Activated T-cell treated with anti-CD3 and anti-CD28 coated beads for 24 hours (primary cell): ENCODE results near the gene IRF7.
"Not testable (repeated sequence)": the region's sequence is repeated elsewhere in the genome, so short reads cannot be mapped to it uniquely, and the experiment has no call there.

Experiments used
- DNase-seq: peaks from one replicate; pipeline ENCODE4 v3.0.0-alpha.2; 2020; ENCODE audit warnings: low read depth

Gene IRF7

DNA sequence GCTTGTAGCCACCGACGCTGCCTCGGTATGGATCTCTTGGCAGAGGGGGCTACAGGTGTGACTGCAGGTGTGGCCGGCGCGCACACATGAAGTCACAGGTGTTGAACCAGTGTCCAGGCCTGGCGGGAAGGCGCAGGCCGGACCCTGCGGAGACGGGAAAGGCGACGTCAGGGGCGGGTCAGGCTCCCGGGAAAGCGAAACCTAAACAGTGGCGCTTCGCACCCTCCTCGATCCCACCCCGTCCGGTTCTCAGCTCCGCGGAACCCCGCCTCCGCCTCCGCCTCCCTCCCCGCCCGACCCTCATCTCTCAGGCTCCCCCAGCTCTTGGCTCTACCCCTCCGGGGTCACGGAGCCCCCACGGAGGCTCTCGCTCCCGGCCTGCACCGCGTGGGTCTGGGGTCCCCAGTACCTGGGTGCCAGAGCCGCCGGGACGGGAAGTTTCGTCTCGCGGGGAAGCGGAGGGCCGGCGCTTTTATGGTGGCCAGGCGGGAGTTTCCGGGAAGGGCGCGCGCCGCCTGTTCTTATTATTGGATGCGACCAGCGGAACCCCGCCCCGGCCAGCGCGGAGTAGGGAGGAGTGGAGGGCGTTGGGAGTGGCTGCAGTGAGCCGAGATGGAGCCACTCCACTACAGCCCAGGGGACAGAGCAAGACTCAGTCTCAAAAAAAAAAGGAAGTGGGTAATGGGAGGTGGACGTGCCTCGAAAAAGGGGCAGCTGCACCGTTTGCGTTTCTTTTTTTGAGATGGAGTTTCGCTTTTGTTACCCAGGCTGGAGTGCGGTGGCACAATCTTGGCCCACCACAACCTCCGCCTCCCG, at the start of gene IRF7:
IRF7 (minus strand) TSS at position 447 of the 816 bp plus-strand sequence. CDS start 586 bp downstream, outside the sequence.
- peak; percentile 73 for DNase-seq

DNA sequence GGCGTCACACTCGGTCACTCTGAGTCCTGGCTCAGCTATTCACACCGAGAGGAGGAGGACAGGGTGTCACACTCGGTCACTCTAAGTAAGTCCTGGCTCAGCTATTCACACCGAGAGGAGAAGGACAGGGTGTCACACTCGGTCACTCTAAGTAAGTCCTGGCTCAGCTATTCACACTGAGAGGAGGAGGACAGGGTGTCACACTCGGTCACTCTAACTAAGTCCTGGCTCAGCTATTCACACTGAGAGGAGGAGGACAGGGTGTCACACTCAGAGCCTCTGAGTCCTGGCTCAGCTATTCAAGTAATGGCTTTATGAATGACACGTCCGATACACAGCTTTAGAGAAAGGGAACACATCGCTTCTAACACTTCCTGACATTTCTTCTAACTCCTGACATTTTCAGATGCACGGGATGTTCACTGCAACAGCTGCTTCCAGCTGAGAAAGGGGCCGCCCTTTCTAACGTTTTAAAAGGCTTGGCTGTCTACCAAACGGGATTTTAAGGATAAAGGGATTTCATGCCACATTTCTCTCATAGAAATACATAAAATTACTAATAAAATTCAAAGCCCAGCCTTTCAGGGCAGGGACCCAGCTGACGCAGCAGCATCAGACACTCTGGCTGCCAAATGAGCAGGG, 49.4 kb upstream of the IRF7 start:
- no peak for DNase-seq

DNA sequence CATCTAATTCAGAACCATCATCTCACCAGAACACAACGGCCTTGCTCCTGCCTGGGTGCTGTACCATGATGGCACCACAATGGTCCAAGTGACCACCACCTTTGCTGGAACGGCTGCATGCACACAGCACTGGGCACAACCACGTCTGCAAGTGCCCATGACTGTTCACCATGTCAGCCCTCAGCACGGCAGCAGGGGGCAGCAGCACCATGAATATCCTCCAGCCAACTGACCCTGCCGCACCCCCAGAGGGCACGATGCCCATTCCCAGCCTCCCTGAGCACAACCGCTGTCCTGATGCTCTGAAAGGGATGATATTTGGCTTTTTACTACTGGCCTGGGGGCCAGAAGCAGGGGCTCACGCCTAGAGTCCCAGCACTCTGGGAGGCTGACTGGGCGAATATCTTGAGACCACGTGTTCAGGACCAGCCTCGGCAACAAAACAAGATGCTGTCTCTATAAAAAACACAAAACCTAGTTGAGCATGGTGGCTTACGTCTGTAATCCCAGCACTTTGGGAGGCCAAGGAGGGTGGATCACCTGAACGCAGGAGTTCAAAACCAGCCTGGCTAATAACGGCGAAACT, 47.0 kb upstream of the IRF7 start:
- no peak for DNase-seq

DNA sequence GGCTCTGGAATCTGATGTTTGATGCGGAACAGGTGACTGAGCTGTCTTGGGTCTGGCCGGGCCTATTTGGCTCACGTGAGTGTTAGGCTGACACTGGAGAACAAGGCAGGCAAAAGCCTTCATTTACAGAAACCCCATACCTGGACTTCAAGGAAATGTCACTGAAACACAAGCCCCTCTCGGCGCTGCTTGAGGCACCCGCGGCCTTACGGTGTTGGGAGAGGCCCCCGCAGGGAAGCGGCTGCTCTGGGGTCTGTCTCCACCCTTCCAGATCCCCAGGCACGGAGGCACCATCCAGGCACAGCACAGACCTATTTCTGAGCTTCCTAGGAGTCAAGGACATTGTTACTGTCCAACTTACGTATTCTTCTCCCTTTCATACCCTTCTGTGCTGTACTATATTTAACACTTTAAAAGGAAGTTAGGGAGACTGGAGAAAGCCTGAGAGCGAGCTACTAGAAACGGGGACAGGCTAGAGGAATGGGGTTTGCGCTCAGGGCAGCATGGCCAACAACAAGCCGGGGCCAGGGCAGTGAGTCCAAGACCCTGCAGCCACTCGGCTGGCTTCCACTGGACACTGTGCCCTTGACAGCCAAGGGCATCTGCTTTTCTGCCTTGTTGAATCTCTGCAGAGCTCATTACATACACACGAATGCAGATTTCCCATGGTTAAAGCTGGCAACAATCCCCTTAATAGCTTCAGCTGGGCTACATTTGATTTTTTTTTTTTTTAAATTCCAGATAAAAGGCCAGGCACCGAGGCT, 45.1 kb upstream of the IRF7 start:
- DNase-seq: no peak

DNA sequence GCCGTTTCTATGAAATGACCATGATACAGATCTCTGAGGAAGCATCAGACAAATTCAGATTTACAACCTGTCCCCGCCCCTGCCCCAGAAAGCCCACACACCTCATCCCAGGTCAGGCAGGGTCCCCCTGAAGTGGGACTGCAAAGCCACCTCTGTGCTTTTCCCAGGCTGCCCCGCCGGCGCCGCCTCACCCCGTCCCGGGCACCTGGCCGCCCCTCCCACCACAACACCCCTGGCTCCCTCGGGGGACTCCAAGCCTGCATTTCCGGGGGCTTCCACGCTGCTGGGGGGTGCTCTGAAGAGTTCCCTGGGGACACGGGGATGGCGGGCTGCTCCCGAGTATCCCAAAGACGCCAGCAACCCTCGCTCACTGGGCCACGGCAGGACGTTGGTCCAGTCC, 44.5 kb upstream of the IRF7 start:
- DNase-seq: no peak

DNA sequence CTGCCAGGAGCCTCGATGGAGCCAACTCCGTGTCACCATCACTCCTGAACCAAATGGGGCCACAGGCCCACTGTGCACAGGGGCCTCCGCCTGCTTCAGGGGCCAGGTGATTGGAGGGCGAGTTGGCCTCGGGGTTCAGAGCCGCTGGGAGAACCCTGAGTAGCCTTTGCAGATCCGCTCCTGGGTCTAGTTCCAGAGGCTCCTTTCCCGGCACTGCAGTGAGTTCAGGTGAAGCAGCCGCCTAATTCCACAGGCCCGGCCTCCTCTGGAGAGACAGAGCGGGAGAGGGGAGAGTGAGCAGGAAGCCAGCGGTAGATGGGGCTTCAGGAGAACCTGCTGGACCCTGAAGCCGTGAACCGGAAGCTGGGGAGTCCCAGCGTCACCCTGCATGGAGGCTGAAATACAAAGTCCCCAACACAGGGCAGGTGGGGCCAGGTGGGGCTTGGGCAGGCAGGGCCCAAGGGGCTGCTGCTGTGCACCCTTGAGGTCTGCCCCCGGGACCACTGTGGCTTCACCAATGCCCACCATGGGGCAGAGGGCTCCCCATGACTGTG, 43.9 kb upstream of the IRF7 start:
- no peak for DNase-seq

DNA sequence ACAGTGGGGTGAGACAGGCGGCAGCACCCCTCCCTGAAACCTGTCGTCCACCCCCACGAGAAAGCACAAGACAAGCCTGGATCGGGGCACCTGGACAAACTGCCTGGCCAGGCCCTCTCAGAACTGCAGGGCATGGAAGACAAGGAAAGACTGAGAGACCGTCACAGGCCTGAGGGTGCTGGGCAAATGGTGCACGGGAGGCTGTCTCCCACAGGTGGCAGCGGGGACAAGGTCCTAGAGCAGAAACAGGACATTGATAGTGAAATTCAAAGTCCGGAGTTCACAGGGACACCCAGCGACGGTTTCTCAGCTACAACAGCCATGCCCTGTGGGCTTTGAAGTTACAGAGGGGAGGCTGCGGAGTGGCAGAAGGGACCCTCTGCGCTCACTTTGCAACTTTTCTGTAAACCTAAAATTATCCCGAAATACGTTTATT, 42.0 kb upstream of the IRF7 start:
- no peak for DNase-seq

DNA sequence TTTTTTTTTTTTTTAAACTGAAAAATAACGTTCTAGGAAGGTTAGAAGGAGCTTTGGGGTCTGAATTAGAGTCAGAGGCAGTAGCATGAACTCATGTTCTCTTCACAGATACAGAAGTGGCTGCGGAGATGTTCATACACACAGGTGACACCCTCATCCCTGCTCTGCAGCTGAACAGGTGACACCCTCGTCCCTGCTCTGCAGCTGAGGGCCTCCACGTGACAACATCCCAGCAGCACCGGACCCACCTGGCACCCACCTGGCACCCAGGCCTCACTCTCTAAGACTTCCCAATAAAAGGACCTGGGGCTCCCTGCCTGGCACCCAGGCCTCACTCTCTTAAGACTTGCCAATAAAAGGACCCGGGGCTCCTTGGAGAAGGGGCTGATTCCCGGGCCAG, 41.1 kb upstream of the IRF7 start:
- DNase-seq: no peak

DNA sequence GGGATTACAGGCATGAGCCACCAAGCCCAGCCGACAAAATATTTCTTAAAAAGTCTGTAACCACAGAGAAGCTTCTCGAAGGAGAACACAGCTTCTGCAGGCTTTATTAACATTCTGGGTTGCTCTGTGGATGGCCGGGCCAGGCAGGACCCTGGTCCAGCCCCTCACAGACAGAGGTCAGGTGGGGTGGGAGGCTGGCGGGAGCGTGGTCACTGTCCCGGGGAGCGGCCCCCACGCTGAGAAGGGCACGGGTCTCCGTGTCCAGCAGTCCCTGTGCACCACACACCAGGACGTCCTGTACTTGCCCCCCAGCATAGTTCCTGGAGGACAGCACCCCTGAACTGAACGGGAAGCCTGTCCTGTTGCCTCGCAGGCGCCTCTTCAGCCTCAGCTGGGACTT, 40.7 kb upstream of the IRF7 start:
- DNase-seq: no peak

DNA sequence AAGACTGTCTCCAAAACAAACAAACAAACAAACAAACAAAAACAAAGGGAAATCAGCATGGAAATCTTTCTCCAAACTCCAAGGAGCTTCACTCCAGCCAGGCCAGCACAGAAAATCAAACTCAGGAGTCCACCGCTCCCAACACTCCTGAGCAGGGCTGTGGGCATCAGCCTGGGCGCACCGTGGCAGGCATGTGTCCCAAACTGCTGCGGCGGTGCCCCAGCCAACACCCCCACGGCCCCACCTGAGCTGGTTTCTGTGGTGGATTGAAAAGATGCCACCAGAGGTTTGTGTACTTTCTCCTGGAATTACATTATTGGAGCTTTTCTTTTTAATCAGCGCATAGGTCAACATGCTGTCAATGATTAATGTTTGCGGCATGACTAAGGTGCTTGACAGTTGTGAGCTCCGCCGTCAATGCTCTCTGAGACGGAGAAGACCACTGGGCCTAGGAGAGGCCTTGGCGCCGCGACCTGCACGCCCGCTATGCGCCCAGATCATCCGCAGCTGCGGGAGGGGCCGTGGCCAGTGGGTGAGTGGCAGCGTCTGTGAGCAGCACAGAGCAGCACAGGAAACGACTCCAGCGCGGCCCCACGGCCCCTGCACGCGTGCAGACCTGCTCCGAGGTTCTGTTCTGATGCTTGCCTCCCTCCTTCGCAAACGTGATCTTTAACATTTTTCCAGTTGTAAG, 39.4 kb upstream of the IRF7 start:
- no peak for DNase-seq

DNA sequence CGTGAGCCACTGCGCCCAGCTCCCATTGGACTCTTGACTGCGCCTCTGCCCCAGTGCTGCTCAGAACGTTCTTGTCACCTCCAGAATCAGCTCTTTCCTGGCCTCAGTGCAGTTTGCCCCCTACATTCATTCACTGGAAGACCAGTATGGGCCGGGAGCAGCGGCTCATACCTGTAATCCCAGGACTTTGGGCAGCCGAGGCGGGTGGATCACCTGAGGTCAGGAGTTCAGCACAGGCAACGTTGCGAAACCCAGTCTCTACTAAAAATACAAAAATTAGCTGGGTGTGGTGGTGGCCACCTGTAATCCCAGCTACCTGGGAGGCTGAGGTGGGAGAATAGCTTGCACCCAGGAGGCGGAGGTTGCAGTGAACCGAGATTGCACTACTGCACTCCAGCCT, 38.7 kb upstream of the IRF7 start:
- DNase-seq: not testable (repeated sequence)

DNA sequence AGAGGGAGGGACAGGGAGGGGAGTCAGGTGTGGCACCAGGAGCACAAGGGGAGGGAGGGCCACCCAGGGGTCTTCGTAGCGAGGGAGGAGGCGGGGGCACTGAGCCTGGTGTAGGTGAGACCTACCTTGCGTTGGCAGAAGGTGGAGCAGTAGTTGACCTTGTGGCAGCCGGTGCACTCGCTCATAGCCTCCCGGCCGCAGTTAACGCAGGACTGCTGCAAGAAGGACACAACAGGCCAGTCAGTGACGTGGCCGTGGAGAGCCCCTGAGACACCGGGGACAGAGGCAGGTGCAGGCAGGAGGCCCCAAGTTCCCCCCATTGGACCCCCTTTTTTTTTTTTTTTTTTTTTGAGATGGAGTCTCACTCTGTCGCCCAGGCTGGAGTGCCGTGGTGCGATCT, 38.1 kb upstream of the IRF7 start:
- no peak for DNase-seq

DNA sequence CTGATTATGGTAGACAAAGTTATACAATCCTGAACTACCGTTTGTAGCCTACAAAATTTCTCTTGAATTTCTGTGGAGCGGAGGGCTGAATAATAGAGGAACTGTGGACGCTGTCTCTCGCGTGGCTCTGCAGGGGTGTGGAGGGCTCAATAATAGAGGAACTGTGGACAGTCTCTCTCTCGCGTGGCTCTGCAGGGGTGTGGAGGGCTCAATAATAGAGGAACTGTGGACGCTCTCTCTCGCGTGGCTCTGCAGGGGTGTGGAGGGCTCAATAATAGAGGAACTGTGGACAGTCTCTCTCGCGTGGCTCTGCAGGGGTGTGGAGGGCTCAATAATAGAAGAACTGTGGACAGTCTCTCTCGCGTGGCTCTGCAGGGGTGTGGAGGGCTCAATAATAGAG, 37.4 kb upstream of the IRF7 start:
- not testable (repeated sequence) for DNase-seq

DNA sequence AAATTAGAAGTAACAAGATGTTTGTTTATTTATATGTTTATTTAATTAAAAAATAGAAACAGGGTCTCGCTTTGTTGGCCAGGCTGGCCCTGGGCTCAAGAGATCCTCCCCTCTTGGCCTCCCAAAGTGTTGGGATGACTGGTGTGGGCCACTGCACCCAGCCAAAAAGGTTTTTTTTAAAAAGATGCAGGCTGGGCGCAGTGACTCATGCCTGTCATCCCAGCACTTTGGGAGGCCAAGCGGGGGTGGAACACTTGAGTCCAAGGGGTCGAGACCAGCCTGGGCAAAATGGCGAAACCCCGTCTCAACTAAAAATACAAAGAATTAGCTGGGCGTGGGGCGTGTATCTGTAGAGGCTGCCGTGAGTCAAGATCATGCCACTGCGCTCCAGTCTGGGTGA, 34.7 kb upstream of the IRF7 start:
- DNase-seq: no peak

DNA sequence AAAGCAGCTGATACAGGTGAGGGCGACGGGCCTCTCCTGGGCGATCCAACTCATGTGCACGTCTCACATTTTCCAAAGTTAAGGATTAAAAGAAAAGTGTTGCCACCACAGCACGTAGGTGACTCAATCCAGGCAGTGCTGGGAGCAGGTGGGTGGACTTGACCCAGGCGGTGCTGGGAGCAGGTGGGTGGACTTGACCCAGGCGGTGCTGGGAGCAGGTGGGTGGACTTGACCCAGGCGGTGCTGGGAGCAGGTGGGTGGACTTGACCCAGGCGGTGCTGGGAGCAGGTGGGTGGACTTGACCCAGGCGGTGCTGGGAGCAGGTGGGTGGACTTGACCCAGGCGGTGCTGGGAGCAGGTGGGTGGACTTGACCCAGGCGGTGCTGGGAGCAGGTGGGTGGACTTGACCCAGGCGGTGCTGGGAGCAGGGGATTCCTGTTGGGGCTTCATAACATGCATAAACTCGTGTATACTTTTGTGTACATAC, 32.0 kb upstream of the IRF7 start:
- not testable (repeated sequence) for DNase-seq

DNA sequence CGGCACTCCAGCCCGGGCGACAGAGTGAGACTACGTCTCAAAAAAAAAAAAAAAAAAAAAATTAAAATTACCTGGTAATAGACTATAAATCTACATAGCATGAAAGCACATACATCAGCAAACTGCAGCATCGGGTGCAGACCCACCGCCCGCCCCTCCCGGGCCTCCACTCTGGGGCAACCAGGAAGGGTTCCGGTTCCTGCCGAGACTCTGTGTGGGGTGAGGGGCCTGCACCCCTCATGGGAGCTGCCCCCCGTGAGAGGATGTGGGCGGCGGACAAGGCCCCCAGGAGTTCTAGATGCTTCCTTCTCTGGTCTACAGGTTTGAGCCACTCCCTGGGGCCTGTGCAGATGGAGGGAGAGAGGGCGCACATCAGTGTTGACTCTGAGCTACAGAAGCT, 30.5 kb upstream of the IRF7 start:
- DNase-seq: no peak

DNA sequence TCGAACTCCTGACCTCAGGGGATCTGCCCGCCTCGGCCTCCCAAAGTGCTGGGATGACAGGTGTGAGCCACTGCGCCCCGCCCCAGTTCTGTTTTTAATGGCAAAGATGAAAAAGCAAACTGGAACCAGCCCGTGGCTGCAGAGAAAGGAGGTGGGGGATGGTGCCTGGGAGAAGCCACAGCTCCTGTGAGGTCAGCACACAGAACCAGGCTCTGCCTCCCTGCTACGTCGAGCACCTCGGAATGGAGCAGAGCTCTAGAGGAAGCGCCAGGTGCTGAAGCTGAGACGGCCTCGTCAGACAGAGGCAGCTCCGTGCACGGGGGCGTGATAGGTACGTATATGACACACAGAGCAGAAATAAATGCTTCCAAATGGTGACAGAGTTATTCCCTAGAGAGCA, 29.8 kb upstream of the IRF7 start:
- no peak for DNase-seq

DNA sequence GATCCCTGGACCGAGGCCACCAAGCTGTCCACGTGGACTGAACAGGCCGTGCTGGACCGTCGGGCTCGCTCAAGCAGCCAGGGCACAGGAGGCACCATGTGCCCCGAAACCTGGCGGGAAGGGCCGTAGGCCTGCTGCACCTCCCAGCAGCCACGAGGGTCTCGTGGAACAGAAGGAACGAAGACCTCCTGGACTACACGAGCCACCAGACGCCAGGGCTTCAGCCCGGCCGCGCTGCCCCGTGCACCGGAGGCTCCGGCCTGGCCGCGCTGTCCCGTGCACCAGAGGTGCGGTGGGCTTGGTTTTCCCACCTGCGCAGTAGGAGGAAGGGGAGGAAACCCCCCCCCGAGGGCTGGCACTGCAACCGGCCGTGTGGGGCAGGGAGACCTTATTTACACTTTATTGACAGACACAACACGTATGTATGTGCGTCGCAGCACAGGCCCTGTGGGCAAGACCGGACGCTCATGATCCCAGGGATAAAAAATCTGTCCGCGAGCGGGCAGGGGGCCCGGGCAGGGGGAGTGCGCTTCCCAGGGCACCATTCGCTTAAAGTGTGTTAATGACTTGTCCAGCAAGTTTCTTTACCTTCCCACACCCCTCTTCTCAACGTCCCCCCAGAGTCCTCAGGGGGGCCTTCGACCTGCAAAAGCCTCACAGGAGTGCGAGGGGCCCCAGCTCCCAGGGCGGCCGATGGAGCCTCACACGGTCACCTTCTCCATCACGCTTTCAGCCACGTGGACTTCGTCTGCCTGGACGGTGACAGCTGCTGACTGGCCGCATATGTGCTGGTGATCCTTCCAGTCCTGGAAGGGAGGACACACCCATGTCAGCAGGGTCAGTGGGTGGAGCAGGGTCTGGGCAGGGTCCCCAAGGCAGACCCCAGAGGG, 28.3 kb upstream of the IRF7 start:
- no peak for DNase-seq

DNA sequence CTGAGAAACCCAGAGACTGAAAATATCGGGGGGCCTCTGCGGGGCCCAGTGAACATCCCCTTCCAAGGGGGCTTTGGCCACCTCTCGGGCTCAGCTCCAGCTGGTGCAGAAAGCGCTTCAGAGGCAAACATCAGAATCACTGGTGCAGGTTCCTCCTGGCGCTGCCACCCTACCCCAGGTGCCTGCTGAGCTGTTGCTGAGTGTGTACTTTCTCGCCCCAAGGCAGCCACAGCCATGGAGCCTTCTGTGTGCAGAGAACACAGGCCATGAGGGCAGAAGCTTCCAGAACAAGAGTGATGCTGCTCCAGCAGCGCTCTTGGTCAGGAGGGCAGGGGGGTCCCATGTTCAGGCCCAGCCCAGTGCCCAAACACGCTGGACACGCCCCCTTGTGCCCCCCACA, 27.6 kb upstream of the IRF7 start:
- no peak for DNase-seq

DNA sequence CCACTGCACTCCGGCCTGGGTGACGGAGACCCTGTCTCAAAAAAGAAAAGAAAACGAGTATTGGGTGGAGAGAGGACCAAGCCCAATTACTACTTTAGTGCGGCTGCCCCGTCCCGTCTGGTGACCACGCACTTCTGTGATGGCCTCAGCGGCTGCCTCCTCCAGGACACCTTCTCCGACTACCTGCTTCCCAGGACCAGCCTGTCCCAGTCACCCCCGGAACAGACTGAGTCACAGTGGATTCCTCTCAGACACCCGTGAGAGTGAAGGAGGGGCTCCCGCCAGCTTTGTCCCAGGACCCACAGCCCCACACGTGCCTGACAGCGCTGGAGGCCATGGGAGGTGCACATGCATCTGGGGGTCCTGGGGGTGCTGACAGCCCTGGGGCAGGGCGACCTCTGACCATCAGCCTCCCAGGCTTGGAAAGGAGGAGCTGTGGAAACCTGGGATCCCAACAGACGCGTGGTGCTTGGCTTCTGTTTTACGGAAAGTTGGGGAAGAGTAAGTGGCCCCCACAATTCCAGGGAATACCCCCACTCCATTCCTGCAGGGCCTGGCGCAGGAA, 26.1 kb upstream of the IRF7 start:
- no peak for DNase-seq
